K562 (cell line): ENCODE results near the gene COL26A1.

Source experiments
- ADNP ChIP-seq: fragments of 200-800 bp; sonication (Bioruptor generic); IDR thresholded peaks from 2 replicates; pipeline ENCODE4 v1.6.1; 2016; ENCODE audit warnings: missing genetic modification characterization, missing compliant biosample characterization
- CTCF ChIP-seq, 3 experiments: IDR thresholded peaks in 2 of 3; conservative IDR thresholded peaks in 1 of 3; 2 replicates each; pipeline ENCODE4 v1.5.1; 2011 to 2012; ENCODE audit warnings: low read length in 3 of 3, mild to moderate bottlenecking in 3 of 3, control low read depth in 2 of 3, improper control_type of control experiment in 1 of 3, inconsistent platforms in 1 of 3, low read depth in 1 of 3, mixed read lengths in 1 of 3, moderate library complexity in 1 of 3; ENCODE audit not compliant: insufficient read depth in 2 of 3
- ETV6 ChIP-seq, 3 experiments: fragments of 150-350 bp in 1 of 3; sonication (generic) in 1 of 3; formaldehyde crosslinking in 1 of 3; IDR thresholded peaks; 2 replicates each; pipeline versions ENCODE4 v1.6.1 to v1.8.0; 2014 to 2022; ENCODE audit warnings: borderline replicate concordance in 2 of 3, low read depth in 2 of 3, antibody characterized with exemption in 1 of 3, low read length in 1 of 3, mild to moderate bottlenecking in 1 of 3, missing genetic modification reagents in 1 of 3
- FOXO4 ChIP-seq: fragments of 450-650 bp; formaldehyde crosslinking; IDR thresholded peaks from 2 replicates; pipeline ENCODE4 v1.4.0; 2020; ENCODE audit warnings: mild to moderate bottlenecking, moderate library complexity
- NFRKB ChIP-seq: fragments of 450-650 bp; IDR thresholded peaks from 2 replicates; pipeline ENCODE4 v1.6.1; 2016; ENCODE audit warnings: low read depth
- RAD21 ChIP-seq, 2 experiments: fragments of 250-450 bp in 1 of 2; fragments of 450-650 bp in 1 of 2; sonication (Bioruptor Pico) in 1 of 2; formaldehyde crosslinking in 1 of 2; IDR thresholded peaks in 1 of 2; conservative IDR thresholded peaks in 1 of 2; 2 replicates each; pipeline versions ENCODE4 v1.4.0 to v1.8.0; 2020 to 2022; ENCODE audit warnings: mild to moderate bottlenecking in 2 of 2, moderate library complexity in 1 of 2
- SPI1 ChIP-seq: IDR thresholded peaks from 2 replicates; pipeline ENCODE4 v1.6.1; 2011; ENCODE audit warnings: low read depth, low read length, control low read depth, borderline replicate concordance
- ZC3H4 ChIP-seq: sonication (generic); formaldehyde crosslinking; IDR thresholded peaks from 2 replicates; pipeline ENCODE4 v1.9.0; 2021; ENCODE audit warnings: missing genetic modification reagents, borderline replicate concordance
- TF ChIP-seq, protein P1 (sequence below): fragments of 450-650 bp; IDR thresholded peaks from 2 replicates; pipeline ENCODE4 v1.6.1; 2016; ENCODE audit warnings: missing biosample characterization, missing genetic modification characterization
- TF ChIP-seq, protein P2 (sequence below): sonication (generic); formaldehyde crosslinking; IDR thresholded peaks from 2 replicates; pipeline ENCODE4 v1.8.1; 2022; ENCODE audit warnings: missing genetic modification reagents

DNA sequence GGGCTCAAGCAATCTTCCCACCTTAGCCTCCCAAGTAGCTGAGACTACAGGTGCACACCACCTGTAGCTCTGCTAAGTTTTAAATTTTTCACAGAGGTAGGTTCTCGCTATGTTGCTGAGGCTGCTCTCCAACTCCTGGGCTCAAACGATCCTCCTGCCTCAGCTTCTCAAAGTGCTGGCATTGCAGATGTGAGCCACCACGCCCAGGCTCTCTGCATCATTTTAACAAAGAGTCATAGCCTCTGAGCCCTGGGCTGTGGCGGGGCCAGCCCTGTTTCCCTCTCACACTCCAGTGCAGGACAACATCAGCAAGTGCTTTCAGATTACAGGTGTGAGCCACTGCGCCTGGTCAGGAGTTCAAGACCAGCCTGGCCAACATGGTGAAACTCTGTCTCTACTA lies 102.5 kb downstream of the COL26A1 start:
- TF ChIP-seq CTCF (IDR thresholded peaks at IDR 0.05 in 2 of 3, conservative IDR thresholded peaks at IDR 0.05 in 1 of 3; ENCODE audit: insufficient read depth in 2 of 3, low read depth in 1 of 3, low read length in 3 of 3) (no peak), FOXO4 (no peak), ETV6 (IDR thresholded peaks at IDR 0.05; ENCODE audit: borderline replicate concordance in 1 of 2, low read depth in 2 of 2, low read length in 1 of 2) (no peak), ETV6 (CRISPR knock-in tag; IDR thresholded peaks at IDR 0.05; ENCODE audit: borderline replicate concordance) (no peak), SPI1 (no peak), NFRKB (no peak), RAD21 (CRISPR knock-in tag; conservative IDR thresholded peaks at IDR 0.05 in 1 of 2, IDR thresholded peaks at IDR 0.05 in 1 of 2) (no peak), ADNP (tag) (no peak), ZC3H4 (no peak)
- TF ChIP-seq, protein P1, sequence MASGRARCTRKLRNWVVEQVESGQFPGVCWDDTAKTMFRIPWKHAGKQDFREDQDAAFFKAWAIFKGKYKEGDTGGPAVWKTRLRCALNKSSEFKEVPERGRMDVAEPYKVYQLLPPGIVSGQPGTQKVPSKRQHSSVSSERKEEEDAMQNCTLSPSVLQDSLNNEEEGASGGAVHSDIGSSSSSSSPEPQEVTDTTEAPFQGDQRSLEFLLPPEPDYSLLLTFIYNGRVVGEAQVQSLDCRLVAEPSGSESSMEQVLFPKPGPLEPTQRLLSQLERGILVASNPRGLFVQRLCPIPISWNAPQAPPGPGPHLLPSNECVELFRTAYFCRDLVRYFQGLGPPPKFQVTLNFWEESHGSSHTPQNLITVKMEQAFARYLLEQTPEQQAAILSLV (tag), result no peak
- TF ChIP-seq, protein P2, sequence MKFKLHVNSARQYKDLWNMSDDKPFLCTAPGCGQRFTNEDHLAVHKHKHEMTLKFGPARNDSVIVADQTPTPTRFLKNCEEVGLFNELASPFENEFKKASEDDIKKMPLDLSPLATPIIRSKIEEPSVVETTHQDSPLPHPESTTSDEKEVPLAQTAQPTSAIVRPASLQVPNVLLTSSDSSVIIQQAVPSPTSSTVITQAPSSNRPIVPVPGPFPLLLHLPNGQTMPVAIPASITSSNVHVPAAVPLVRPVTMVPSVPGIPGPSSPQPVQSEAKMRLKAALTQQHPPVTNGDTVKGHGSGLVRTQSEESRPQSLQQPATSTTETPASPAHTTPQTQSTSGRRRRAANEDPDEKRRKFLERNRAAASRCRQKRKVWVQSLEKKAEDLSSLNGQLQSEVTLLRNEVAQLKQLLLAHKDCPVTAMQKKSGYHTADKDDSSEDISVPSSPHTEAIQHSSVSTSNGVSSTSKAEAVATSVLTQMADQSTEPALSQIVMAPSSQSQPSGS (CRISPR knock-in tag), result no peak
